HCT116 (cell line): ENCODE results near the gene SCAMP1.

Experiments
- EZH2phosphoT487 ChIP-seq: fragments of 200-600 bp; IDR thresholded peaks from 2 replicates; pipeline ENCODE4 v1.6.1; 2018; ENCODE audit warnings: antibody characterized with exemption, borderline replicate concordance
- RAD21 ChIP-seq: IDR thresholded peaks from 2 replicates; pipeline ENCODE4 v1.6.1; 2012; ENCODE audit warnings: low read depth, mild to moderate bottlenecking
- TF ChIP-seq, protein P1 (sequence below), 3 experiments: fragments of 200-600 bp in 1 of 3; sonication (generic) in 1 of 3; IDR thresholded peaks in 2 of 3; conservative IDR thresholded peaks in 1 of 3; 2 replicates each; pipeline ENCODE4 v1.5.1; 2012 to 2017; ENCODE audit warnings: low read depth in 2 of 3, low read length in 2 of 3, antibody characterized with exemption in 1 of 3, borderline replicate concordance in 1 of 3, control low read depth in 1 of 3, mild to moderate bottlenecking in 1 of 3, mixed read lengths in 1 of 3, mixed run types in 1 of 3, moderate library complexity in 1 of 3; ENCODE audit not compliant: insufficient read depth in 1 of 3

DNA sequence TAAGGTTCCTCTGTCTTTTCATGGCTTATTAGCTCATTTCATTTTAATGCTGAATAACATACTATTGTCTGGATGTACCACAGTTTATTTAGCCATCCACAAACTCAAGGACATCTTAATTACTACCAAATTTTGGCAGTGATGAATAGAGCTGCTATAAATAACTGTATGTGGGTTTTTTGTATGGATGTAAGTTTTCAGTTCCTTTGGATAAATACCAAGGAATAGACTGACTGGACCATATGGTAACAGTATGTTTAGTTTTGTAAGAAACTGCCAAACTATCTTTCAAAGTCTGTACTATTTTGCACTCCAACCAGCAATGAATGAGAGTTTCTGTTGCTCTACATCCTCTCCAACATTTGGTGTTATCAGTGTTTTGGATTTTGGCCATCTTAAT is 38.7 kb downstream of the SCAMP1 start:
- TF ChIP-seq, protein P1, sequence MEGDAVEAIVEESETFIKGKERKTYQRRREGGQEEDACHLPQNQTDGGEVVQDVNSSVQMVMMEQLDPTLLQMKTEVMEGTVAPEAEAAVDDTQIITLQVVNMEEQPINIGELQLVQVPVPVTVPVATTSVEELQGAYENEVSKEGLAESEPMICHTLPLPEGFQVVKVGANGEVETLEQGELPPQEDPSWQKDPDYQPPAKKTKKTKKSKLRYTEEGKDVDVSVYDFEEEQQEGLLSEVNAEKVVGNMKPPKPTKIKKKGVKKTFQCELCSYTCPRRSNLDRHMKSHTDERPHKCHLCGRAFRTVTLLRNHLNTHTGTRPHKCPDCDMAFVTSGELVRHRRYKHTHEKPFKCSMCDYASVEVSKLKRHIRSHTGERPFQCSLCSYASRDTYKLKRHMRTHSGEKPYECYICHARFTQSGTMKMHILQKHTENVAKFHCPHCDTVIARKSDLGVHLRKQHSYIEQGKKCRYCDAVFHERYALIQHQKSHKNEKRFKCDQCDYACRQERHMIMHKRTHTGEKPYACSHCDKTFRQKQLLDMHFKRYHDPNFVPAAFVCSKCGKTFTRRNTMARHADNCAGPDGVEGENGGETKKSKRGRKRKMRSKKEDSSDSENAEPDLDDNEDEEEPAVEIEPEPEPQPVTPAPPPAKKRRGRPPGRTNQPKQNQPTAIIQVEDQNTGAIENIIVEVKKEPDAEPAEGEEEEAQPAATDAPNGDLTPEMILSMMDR (IDR thresholded peaks at IDR 0.05 in 2 of 3, conservative IDR thresholded peaks at IDR 0.05 in 1 of 3; ENCODE audit: borderline replicate concordance in 1 of 3, insufficient read depth in 1 of 3, low read depth in 2 of 3, low read length in 2 of 3) = no peak
- TF ChIP-seq RAD21 = no peak
- no peak for TF ChIP-seq EZH2phosphoT487
